ENCODE results near the gene C1orf159. TPM values are rescaled to one million over a fixed set of nuclear protein-coding genes. Genes with fewer than 3 reads are reported as not detected.

Gene C1orf159
- total RNA-seq, 6 experiments from 2014 or later: 4.0 to 7.7 (median 6.4) TPM

DNA sequence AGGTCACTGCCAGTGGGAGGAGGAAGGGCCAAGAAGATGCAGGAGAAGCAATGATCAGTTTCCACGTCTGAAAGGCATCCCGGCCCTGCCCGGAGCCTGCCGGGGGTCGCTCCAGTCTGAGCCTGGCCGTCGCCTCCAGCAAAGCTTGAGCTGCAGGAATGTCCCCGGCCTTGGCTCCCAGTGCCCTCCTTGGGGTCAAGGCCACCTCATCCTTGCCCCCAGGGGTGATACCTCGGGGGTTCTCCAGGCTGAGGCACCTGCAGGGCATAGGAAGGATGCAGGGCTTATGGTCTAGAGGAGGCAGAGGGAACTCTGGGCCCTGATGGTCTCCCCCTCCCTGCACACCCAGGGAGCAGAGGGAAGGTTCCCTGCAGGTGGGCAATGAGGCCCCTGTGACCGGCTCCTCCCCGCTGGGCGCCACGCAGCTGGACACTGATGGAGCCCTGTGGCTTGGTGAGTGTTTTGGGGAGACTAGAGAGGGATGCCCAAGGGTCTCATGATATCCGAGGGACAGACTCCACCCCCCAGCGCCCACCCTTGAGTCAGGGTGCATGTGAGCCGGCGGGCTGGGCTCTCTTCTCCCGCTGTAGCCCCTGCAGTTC lies 61.7 kb downstream of the C1orf159 start:
- no peaks in the 10 kb centered on the region for H3K36me3 ChIP-seq
- H3K4me1 ChIP-seq: peaks cover 0 to 10% (median 3%) of the 10 kb centered on the region in 4 donors
- TF ChIP-seq POLR2A (IDR thresholded peaks at IDR 0.05) (no peak), CTCF (IDR thresholded peaks at IDR 0.05) (no peak)
- H3K4me3 ChIP-seq: no peak overlapping the region
- no peaks in the 10 kb centered on the region for H3K27me3 ChIP-seq
- WGBS (ENCODE audit: insufficient coverage, low coverage, low lambda C conversion rate, missing lambda C conversion rate): no CpG with 5 or more reads among the region's 18 CpGs
- DNase-seq: no peak
- intact Hi-C loops (cut with DNase I): no loop called here
- ATAC-seq: no peak
- no peak overlapping the region for H3K27ac ChIP-seq
- H3K9me3 ChIP-seq: no peaks in the 10 kb centered on the region

- TF ChIP-seq POLR2A (IDR thresholded peaks at IDR 0.05): no peak
- TF ChIP-seq CTCF (IDR thresholded peaks at IDR 0.05): no peak
- H3K4me3 ChIP-seq: no peak overlapping the region
- peaks cover 0 to 4% (median under 1%) of the 10 kb centered on the region in 4 donors for H3K4me1 ChIP-seq
- intact Hi-C loops (cut with DNase I): no loop called here
- H3K36me3 ChIP-seq: no peaks in the 10 kb centered on the region
- H3K9me3 ChIP-seq: no peaks in the 10 kb centered on the region
- no peaks in the 10 kb centered on the region for H3K27me3 ChIP-seq
- no peak overlapping the region for H3K27ac ChIP-seq
- no peak for ATAC-seq
- no peak for DNase-seq
- WGBS (ENCODE audit: insufficient coverage, low coverage, low lambda C conversion rate, missing lambda C conversion rate): 100% methylated on average over 1 of the region's 18 CpGs
Observed at GRCh38 chr1:1053682-1054081, 62.2 kb downstream of the C1orf159 start.

GRCh38 chr1:1053022-1053421 lies 62.9 kb downstream of the C1orf159 start:
- H3K4me1 ChIP-seq: no peaks in the 10 kb centered on the region
- no peak overlapping the region for H3K4me3 ChIP-seq
- H3K36me3 ChIP-seq: no peaks in the 10 kb centered on the region
- no peaks in the 10 kb centered on the region for H3K27me3 ChIP-seq
- intact Hi-C loops (cut with DNase I): no loop called here
- H3K27ac ChIP-seq: no peak overlapping the region
- WGBS (ENCODE audit: insufficient coverage, low coverage, low lambda C conversion rate, missing lambda C conversion rate): 80% methylated on average over 3 of the region's 15 CpGs
- no peak for DNase-seq
- no peak for TF ChIP-seq CTCF (IDR thresholded peaks at IDR 0.05)
- no peaks in the 10 kb centered on the region for H3K9me3 ChIP-seq
- ATAC-seq: no peak

DNA sequence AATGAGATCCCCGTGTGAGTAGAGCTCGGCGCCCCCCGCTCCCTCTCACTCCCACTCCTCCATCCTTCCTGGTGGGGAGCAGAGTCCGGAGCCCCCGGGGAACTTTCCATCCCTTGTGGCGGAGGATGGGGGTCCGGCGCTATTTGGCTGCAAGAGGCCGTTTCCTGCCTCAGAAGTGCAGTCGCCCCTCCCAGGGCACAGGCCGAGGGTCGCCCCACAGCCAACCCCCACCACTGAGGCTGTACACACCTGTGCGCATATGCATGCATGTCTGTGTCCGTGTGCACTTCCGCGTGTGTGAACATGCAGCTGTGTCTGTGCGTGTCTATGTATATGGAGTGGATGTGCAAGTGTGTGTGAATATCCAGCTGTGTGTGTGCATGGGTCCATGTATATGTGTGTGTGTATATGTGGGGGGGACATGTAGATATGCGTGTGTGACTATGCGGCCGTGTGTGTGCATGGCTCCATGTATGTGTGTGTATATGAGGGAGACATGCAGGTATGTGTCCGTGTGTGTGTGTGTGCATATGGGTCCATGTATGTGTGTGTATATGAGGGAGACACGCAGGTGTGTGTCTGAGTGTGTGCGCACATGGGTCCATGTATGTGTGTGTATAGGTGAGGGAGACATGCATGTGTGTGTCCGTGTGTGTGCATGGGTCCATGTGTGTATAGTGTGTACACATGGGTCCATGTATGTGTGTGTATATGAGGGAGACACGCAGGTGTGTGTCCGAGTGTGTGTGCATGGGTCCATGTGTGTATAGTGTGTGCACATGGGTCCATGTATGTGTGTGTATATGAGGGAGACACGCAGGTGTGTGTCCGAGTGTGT lies 63.7 kb downstream of the C1orf159 start:
- no peak for ATAC-seq

More for the DNA sequence above, 63.7 kb downstream of the C1orf159 start:
- Histone ChIP-seq H3K27me3 (no peaks in the 10 kb centered on the region), H3K27ac (no peak overlapping the region), H3K4me3 (no peak overlapping the region), H3K36me3 (peaks cover 0 to 2% (median 0%) of the 10 kb centered on the region in 4 donors), H3K9me3 (no peaks in the 10 kb centered on the region), H3K4me1 (no peaks in the 10 kb centered on the region)
- TF ChIP-seq CTCF (IDR thresholded peaks at IDR 0.05): no peak
- TF ChIP-seq POLR2A (IDR thresholded peaks at IDR 0.05): no peak
- intact Hi-C loops (cut with DNase I): no loop called here
- 89% methylated on average over 13 of the region's 29 CpGs for WGBS (ENCODE audit: insufficient coverage, low coverage, low lambda C conversion rate, missing lambda C conversion rate)
- no peak for DNase-seq

All from right lobe of liver (tissue), 6 donors.